ENCODE data around the gene STKLD1. TPM values are rescaled to one million over a fixed set of nuclear protein-coding genes. Genes with fewer than 3 reads are reported as not detected.

The STKLD1 gene
- total RNA-seq, 1 donor, result 0.72 TPM

DNA sequence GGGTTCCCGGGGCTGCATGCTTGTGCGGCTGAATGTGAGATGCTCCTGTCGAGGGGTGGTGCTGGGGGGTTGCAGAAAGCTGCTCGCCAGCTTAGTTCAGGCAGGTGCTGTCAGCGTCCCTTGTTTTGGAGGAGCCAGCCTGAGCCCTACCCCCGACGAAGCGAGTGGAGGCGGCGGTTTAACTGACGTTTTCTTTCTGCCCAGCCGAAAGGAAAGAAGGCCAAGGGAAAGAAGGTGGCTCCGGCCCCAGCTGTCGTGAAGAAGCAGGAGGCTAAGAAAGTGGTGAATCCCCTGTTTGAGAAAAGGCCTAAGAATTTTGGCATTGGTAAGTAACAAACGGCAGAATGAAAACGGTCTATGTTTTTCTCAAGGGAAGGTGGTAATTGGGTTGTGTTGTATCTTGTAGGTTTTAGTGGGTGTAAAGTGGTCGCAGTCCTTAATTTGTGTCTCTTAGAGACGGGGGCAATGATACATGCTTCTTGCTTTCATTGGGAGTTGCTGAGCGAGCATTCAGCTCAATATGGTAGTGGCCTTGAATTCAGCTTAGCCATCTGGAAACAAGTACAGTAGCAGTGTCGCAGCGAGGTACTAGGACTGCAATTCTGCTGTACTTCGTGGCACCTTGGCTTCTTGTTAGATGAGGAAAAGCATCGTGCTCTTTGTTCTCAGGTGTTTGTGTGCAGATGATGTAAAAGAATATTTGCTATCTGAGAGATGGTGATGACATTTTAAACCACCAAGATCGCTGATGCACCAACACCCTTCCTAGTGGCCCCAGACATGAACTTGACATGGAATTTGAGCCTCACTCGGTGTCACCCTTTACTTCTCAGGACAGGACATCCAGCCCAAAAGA, 27.2 kb upstream of the STKLD1 start:
- Histone ChIP-seq H3K4me2 (ENCODE audit: insufficient read depth, low read length) (peak overlapping the region; percentile 100), H4K20me1 (ENCODE audit: insufficient read depth, low read length) (peaks cover 52% of the 10 kb centered on the region), H2AFZ (ENCODE audit: low read length) (no peak overlapping the region), H3K27me3 (ENCODE audit: insufficient read depth, low read length) (no peaks in the 10 kb centered on the region), H3K9me3 (ENCODE audit: low read depth, low read length) (no peaks in the 10 kb centered on the region), H3K4me1 (ENCODE audit: insufficient read depth, low read length) (peaks cover 39% of the 10 kb centered on the region), H3K36me3 (ENCODE audit: insufficient read depth, low read length) (peaks cover 73% of the 10 kb centered on the region), H3K79me2 (ENCODE audit: insufficient read depth, low read length) (peaks cover 51% of the 10 kb centered on the region), H3K27ac (ENCODE audit: low read depth, low read length) (peak overlapping the region; percentile 86), H3K4me3 (ENCODE audit: insufficient read depth, low read length) (peak overlapping the region; percentile 100)
- TF ChIP-seq, protein P1, sequence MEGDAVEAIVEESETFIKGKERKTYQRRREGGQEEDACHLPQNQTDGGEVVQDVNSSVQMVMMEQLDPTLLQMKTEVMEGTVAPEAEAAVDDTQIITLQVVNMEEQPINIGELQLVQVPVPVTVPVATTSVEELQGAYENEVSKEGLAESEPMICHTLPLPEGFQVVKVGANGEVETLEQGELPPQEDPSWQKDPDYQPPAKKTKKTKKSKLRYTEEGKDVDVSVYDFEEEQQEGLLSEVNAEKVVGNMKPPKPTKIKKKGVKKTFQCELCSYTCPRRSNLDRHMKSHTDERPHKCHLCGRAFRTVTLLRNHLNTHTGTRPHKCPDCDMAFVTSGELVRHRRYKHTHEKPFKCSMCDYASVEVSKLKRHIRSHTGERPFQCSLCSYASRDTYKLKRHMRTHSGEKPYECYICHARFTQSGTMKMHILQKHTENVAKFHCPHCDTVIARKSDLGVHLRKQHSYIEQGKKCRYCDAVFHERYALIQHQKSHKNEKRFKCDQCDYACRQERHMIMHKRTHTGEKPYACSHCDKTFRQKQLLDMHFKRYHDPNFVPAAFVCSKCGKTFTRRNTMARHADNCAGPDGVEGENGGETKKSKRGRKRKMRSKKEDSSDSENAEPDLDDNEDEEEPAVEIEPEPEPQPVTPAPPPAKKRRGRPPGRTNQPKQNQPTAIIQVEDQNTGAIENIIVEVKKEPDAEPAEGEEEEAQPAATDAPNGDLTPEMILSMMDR (IDR thresholded peaks at IDR 0.05; ENCODE audit: extremely low read depth, low read depth, low read length), result no peak
- DNase-seq (ENCODE audit: insufficient read length, low spot score, missing footprints), result peak; percentile 79

DNA sequence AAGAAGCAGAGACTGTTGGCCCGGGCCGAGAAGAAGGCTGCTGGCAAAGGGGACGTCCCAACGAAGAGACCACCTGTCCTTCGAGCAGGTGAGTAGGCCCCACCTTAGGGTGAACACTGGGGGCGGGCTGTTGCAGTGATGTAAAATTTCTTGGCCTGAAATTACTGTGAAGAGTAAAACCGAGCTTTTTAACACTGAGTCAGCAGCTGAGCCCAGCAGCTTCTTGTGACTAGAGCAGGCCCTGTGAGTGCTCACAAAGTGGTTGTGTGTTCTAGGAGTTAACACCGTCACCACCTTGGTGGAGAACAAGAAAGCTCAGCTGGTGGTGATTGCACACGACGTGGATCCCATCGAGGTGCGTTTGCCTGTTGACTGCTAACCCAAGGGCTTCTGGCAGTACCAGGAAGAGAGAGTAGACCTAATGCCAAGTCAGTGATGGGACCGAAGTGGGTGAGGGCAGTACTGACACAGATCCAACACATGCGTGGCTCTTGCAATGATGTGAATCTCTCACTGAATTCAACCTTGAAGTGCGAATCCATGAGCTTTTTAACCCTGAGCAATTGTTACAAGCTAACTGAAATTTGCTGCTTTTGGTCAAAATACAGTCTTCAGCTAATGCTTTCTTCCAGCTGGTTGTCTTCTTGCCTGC, 26.1 kb upstream of the STKLD1 start:
- DNase-seq (ENCODE audit: insufficient read length, low spot score, missing footprints), result peak; percentile 77
- peaks cover 63% of the 10 kb centered on the region for H3K36me3 ChIP-seq (ENCODE audit: insufficient read depth, low read length)
- no peaks in the 10 kb centered on the region for H3K27me3 ChIP-seq (ENCODE audit: insufficient read depth, low read length)
- H2AFZ ChIP-seq (ENCODE audit: low read length), result no peak overlapping the region
- peak overlapping the region; percentile 100 for H3K4me3 ChIP-seq (ENCODE audit: insufficient read depth, low read length)
- H4K20me1 ChIP-seq (ENCODE audit: insufficient read depth, low read length), result peaks cover 52% of the 10 kb centered on the region
- peaks cover 42% of the 10 kb centered on the region for H3K4me1 ChIP-seq (ENCODE audit: insufficient read depth, low read length)
- H3K9me3 ChIP-seq (ENCODE audit: low read depth, low read length), result no peaks in the 10 kb centered on the region
- peak overlapping the region; percentile 86 for H3K27ac ChIP-seq (ENCODE audit: low read depth, low read length)
- TF ChIP-seq, protein P1 (IDR thresholded peaks at IDR 0.05; ENCODE audit: extremely low read depth, low read depth, low read length), result no peak
- peak overlapping the region; percentile 100 for H3K4me2 ChIP-seq (ENCODE audit: insufficient read depth, low read length)
- peaks cover 57% of the 10 kb centered on the region for H3K79me2 ChIP-seq (ENCODE audit: insufficient read depth, low read length)

DNA sequence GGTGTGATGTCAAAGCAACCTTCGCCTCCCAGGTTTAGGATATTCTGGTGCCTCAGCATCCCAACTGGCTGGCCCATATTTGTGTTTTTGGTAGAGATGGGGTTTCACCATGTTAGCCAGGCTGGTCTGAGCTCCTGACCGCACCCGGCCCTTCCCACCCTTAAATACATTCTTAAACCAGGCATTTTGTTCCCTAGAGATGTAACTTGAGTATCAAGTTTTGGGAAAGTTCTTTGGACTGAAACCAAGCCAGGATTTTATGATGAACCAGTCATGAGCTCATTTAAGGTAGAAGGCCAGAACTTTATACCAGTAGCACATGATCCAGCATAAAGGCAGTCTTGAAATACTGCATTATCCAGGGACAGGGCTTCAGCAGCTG, 24.6 kb upstream of the STKLD1 start:
- DNase-seq (ENCODE audit: insufficient read length, low spot score, missing footprints), result peak; percentile 95
- peaks cover 52% of the 10 kb centered on the region for H3K79me2 ChIP-seq (ENCODE audit: insufficient read depth, low read length)

More for the DNA sequence above, 24.6 kb upstream of the STKLD1 start:
- H4K20me1 ChIP-seq (ENCODE audit: insufficient read depth, low read length), result peaks cover 40% of the 10 kb centered on the region
- peaks cover 53% of the 10 kb centered on the region for H3K36me3 ChIP-seq (ENCODE audit: insufficient read depth, low read length)
- no peak overlapping the region for H2AFZ ChIP-seq (ENCODE audit: low read length)
- TF ChIP-seq, protein P1 (IDR thresholded peaks at IDR 0.05; ENCODE audit: extremely low read depth, low read depth, low read length), result no peak
- no peaks in the 10 kb centered on the region for H3K9me3 ChIP-seq (ENCODE audit: low read depth, low read length)
- H3K4me3 ChIP-seq (ENCODE audit: insufficient read depth, low read length), result no peak overlapping the region
- H3K27me3 ChIP-seq (ENCODE audit: insufficient read depth, low read length), result no peaks in the 10 kb centered on the region
- H3K4me1 ChIP-seq (ENCODE audit: insufficient read depth, low read length), result peaks cover 46% of the 10 kb centered on the region
- H3K27ac ChIP-seq (ENCODE audit: low read depth, low read length), result peak overlapping the region; percentile 73
- H3K4me2 ChIP-seq (ENCODE audit: insufficient read depth, low read length), result peak overlapping the region; percentile 29
